Stimulated activated CD4-positive, alpha-beta T cell treated with anti-CD3 and anti-CD28 coated beads, Interleukin-4, amount 100 ng/mL, for 4 hours (primary cell): ENCODE data around the gene LIMK1.

Experiments
- DNase-seq, 2 experiments: peaks; one replicate each; pipeline ENCODE4 v3.0.0-alpha.2; 2020

Gene LIMK1

GRCh38 chr7:74056096-74056915 lies 27.3 kb upstream of the LIMK1 start:
- no peak for DNase-seq

GRCh38 chr7:74057216-74057925 lies 26.2 kb upstream of the LIMK1 start:
- no peak for DNase-seq

DNA sequence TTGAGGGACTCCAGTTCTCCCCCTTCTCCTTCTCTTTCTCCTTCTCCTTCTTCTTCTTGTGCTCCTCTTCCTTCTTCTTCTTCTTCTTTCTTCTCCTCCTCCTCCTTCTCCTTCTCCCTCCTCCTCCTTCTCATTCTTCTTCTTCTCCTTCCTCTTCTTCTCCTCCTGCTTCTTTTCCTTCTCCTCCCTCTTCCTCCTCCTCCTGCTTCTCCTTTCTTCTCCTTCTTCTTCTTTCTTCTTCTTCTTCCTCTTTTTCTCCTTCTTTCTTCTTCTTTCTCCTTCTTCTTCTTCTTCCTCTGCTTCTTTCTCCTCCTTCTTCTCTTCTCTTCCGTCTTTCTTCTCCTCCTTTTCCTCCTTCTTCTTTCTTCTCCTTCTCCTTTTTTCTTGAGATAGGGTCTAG lies 25.6 kb upstream of the LIMK1 start:
- DNase-seq = no peak

- DNase-seq = no peak
Measured at GRCh38 chr7:74058486-74058885, 25.1 kb upstream of the LIMK1 start.

GRCh38 chr7:74059037-74059436 lies 24.6 kb upstream of the LIMK1 start:
- no peak for DNase-seq

GRCh38 chr7:74059681-74060588 lies 23.7 kb upstream of the LIMK1 start:
- no peak for DNase-seq

GRCh38 chr7:74061840-74062539 lies 21.6 kb upstream of the LIMK1 start:
- peak; percentile 19 to 52 for DNase-seq

- no peak for DNase-seq
Measured at GRCh38 chr7:74063223-74063641, 20.4 kb upstream of the LIMK1 start.

- DNase-seq = no peak
Measured at GRCh38 chr7:74063646-74064045, 20.0 kb upstream of the LIMK1 start.

DNA sequence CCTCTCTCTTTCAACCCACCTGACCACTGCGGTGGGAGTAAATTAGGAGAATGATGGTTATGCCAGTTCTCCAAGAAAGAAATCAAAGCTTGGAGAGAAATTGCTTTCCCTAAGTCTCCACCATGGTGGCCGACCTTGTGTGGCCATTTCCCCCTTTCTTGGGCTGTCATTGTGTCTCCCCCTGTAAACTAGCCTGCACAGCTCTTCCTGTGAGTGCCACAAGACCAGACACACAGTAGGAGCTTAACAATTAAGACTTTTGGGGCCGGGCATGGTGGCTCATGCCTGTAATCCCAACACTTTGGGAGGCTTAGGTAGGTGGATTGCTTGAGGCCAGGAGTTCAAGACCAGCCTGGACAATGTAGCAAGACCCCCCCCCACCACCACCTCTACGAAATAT lies 18.9 kb upstream of the LIMK1 start:
- no peak for DNase-seq

- DNase-seq = no peak
Measured at GRCh38 chr7:74066626-74067025, 17.0 kb upstream of the LIMK1 start.

DNA sequence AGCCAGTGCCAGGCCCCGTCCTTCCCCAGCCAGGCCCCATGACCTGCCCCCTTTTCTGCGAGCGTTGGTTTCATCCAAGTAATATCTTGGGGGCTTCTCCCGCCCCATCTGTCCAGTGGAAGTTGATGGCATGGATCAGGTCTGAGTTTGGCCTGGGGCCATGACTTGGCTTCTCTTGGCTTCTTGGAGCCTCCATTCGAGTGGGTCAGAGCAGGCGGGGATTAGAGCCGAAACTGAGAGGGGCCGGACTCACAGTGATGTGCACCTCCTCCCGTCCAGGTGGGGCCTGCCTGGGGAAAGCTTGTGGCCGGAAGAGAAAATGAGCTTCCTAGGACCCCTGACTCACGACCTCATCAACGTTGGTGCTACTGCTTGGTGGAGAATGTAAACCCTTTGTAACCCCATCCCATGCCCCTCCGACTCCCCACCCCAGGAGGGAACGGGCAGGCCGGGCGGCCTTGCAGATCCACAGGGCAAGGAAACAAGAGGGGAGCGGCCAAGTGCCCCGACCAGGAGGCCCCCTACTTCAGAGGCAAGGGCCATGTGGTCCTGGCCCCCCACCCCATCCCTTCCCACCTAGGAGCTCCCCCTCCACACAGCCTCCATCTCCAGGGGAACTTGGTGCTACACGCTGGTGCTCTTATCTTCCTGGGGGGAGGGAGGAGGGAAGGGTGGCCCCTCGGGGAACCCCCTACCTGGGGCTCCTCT lies 15.1 kb upstream of the LIMK1 start:
- no peak for DNase-seq

DNA sequence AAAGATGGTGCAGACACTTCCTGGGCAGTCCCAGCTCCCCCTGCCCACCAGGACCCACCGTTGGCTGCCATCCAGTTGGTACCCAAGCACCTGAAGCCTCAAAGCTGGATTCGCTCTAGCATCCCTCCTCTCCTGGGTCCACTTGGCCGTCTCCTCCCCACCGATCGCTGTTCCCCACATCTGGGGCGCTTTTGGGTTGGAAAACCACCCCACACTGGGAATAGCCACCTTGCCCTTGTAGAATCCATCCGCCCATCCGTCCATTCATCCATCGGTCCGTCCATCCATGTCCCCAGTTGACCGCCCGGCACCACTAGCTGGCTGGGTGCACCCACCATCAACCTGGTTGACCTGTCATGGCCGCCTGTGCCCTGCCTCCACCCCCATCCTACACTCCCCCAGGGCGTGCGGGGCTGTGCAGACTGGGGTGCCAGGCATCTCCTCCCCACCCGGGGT lies 14.5 kb upstream of the LIMK1 start:
- DNase-seq = no peak

DNA sequence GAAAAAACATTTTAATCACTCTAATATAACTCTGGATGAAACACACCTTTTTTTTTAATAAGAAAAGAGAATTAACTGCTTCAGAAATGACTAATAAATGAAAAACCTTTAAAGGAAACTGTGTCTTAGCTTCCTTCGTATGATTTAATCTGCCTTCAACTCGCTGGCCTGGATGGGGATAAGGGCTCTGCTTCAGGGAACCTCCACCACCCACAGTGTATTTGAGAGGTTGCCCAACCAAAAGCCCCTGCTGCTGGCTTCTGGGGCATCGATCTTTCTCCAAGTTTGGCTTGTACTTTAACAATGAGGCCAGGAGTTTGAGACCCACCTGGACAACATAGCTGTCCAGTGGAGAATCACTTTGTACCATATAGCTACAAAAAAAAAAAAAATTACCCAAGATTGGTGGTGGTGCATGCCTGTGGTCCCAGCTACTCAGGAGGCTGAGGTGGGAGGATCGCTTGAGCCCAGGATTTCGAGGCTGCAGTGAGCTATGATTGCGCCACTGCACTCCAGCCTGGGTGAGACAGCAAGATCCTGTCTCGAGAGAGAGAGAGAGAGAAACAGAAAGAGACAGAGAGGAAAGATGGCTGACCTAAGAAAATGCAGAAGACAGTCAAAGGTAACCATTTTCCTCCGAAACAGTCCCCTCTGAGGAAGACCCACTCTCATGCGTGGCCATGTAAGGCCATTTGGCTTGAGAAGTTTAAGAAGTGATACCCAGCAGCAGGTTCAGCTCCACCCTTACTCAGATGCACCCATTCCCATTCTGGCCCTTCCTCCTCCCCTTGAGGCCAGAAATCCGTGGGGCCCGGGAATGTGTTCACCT lies 13.6 kb upstream of the LIMK1 start:
- DNase-seq = no peak

DNA sequence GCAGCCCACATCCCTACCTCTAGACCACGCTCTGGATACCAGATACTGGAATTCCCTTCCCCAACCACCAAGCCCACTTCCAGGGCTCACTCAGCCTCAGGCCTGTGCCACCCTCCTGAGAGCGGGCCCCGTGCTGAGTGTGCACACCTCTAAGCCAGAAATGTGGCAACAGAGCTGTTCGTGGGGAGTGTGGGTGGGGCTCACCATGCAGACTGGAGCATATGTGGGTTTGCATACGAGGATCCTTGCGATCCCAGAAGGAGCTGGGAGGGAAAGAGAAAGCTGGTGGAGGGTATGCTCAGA lies 13.0 kb upstream of the LIMK1 start:
- no peak for DNase-seq

DNA sequence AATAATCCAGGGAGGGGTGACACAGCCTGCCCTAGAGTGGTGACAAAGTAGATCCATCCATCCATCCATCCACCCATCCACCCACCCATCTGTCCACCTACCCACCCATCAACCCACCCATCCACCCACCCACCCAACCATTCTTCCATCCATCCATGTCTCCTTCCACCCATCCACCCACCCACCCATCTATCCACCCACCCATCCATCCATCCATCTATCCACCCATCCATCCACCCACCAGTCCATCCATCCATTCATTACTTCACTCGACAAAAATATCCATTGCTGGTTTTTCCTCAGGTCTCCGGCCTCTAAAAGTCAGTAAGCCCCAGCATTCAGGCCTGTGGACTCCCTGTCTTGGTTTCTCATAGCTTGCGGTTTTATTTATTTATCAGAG lies 12.5 kb upstream of the LIMK1 start:
- DNase-seq = no peak

DNA sequence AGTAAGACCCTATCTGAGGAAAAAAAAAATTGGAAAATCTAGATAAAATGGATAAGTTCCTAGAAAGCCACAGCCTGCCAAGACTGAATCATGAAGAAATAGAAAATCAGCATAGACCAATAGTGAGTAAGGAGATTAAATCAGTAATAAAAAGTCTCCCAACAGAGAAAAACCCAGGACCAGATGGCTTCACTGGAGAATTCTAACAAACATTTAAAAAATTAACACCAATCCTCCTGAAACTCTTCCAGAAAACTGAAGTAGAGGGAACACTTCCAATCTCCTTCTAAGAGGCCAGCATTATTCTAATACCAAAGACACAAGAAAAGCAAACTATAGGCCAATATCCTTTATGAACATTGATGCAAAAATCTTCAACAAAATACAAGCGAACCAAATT lies 8.8 kb upstream of the LIMK1 start:
- no peak for DNase-seq

GRCh38 chr7:74078461-74078860 lies 5.1 kb upstream of the LIMK1 start:
- DNase-seq = no peak

GRCh38 chr7:74082770-74083116 lies 861 bp upstream of the LIMK1 start:
- no peak for DNase-seq

GRCh38 chr7:74083928-74084721 lies 521 bp downstream of the LIMK1 start:
- DNase-seq = peak; percentile 16 to 27
